ENCODE measurements around the gene PTPN1.

DNA sequence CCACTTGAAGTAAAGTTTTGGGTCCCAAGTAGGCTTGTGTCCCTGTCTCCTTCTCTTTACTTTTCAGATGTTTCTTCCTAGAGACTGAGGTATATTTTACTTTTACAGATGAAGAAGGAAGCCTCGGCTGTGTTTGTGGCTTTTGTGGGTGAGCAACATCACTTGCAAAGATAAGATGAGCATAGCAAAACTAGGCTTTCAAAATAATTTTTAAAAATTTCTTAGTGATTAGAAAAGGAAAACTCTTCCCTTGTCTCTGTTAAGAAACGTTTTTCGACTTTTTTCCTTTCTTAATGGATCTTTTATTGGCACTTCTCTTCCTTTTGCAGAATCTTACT, 7.6 kb downstream of the PTPN1 start:
- TF ChIP-seq, protein P1, sequence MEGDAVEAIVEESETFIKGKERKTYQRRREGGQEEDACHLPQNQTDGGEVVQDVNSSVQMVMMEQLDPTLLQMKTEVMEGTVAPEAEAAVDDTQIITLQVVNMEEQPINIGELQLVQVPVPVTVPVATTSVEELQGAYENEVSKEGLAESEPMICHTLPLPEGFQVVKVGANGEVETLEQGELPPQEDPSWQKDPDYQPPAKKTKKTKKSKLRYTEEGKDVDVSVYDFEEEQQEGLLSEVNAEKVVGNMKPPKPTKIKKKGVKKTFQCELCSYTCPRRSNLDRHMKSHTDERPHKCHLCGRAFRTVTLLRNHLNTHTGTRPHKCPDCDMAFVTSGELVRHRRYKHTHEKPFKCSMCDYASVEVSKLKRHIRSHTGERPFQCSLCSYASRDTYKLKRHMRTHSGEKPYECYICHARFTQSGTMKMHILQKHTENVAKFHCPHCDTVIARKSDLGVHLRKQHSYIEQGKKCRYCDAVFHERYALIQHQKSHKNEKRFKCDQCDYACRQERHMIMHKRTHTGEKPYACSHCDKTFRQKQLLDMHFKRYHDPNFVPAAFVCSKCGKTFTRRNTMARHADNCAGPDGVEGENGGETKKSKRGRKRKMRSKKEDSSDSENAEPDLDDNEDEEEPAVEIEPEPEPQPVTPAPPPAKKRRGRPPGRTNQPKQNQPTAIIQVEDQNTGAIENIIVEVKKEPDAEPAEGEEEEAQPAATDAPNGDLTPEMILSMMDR (IDR thresholded peaks at IDR 0.05 in 4 of 5, conservative IDR thresholded peaks at IDR 0.05 in 1 of 5), result no peak
- TF ChIP-seq POLR2A (IDR thresholded peaks at IDR 0.05), result no peak

Measured in gastrocnemius medialis (tissue), 4 donors.